Stimulated activated CD8-positive, alpha-beta memory T cell treated with anti-CD3 and anti-CD28 coated beads, Interleukin-15, amount 100 ng/mL, for 1 hour (primary cell): ENCODE measurements around the gene SYNPO.

Experiments used
- DNase-seq: peaks from one replicate; pipeline ENCODE4 v3.0.0-alpha.2; 2020; ENCODE audit warnings: low read depth

The SYNPO gene

GRCh38 chr5:150690760-150691159 lies 50.3 kb downstream of the SYNPO start:
- DNase-seq: no peak

GRCh38 chr5:150692276-150692675 lies 51.8 kb downstream of the SYNPO start:
- DNase-seq: no peak

GRCh38 chr5:150694612-150695011 lies 54.2 kb downstream of the SYNPO start:
- no peak for DNase-seq

GRCh38 chr5:150700246-150700593 lies 59.8 kb downstream of the SYNPO start:
- no peak for DNase-seq

- DNase-seq: peak; percentile 85
Observed at GRCh38 chr5:150700594-150701377, 60.3 kb downstream of the SYNPO start, which contains the start of gene RBM22. Gene RBM22 (minus strand): TSS chr5:150701062. CDS start chr5:150700985, 77 bp downstream.

- DNase-seq: no peak
Observed at GRCh38 chr5:150703762-150704161, 63.3 kb downstream of the SYNPO start.

GRCh38 chr5:150706776-150707390 lies 66.4 kb downstream of the SYNPO start:
- no peak for DNase-seq
